ELR (cell line): ENCODE measurements around the gene SLC38A2.
"Not testable (repeated sequence)": the region's sequence is repeated elsewhere in the genome, so short reads cannot be mapped to it uniquely, and the experiment has no call there.

Experiments used
- DNase-seq: peaks from one replicate; pipeline ENCODE4 v3.0.0-alpha.2; 2015; ENCODE audit warnings: low read depth

The SLC38A2 gene

DNA sequence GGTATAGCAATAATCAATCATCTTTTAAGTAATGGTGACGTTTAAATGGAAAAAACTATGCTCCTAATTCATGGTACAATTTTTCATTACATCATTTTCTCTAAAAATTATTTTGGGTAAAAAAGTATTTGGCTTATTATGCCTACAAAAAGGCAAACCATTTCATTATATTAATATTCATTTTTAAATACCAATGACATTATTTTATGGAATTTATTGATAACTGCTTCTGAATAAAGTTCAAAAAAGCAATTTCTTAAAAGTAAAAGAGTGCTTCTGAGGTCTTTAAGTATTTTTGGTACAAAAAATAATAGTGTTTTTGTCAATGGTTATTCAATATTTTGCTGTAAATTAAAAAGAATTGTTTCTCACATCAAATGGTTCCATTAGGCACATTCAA is 12.2 kb downstream of the SLC38A2 start:
- no peak for DNase-seq

GRCh38 chr12:46359667-46360280 is 12.8 kb downstream of the SLC38A2 start:
- peak; percentile 24 for DNase-seq

- no peak for DNase-seq
These were observed 13.5 kb downstream of the SLC38A2 start for GRCh38 chr12:46358791-46359666.

DNA sequence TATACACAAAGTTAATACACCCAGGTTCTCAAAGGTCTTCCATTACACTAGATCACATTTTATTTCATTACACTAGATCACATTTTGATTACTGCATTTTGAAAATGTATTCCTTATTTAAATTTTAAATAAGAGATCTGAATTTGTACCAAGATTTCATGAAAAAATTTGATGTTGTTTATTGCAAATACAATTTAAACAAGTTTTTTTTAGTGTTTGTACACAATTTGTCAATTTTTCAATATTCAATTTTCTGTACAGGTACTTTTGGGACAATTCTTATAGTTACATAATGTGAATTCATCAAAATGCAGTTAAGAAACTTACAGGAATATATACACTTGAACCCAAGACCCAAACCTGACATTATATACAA is 14.3 kb downstream of the SLC38A2 start:
- DNase-seq: no peak

- peak; percentile 67 for DNase-seq
These were observed 14.9 kb downstream of the SLC38A2 start for GRCh38 chr12:46357438-46358324.

DNA sequence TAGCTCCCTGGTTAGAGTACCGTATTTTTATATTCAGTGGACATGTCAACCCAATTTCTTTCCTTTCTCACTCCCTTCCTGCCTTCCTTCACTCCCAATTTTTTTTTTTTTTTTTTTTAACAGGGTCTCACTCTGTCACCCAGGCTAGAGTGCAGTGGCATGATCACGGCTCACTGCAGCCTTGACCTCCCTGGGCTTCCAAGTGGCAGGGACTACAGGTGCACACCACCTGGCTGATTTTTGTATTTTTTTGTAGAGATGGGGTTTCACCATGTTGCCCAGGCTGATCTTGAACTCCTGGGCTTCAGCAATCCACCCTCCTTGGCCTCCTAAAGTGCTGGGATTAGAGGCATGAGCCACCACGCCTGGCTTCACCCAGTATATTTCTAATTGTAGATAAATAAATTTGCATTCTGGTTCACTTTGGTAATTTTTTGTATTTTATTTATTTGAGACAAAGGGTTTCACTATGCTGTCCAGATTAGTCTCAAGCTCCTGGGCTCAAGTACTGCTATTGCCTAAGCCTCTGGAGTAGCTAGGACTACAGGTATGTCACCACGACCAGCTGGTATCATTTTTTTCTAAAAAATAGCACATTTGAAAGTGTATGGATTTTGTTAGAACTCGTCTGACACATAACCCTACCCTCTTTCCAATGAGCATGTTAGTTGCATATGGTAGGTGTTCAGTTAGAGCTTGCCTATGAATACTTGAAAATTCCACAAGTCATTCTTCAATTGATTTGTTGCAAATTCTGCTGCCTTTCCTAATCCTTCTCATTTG is 15.7 kb downstream of the SLC38A2 start:
- DNase-seq: no peak

- DNase-seq: no peak
These were observed 17.8 kb downstream of the SLC38A2 start for GRCh38 chr12:46354802-46355199.

GRCh38 chr12:46354111-46354801 is 18.3 kb downstream of the SLC38A2 start:
- no peak for DNase-seq

- DNase-seq: no peak
These were observed 20.5 kb downstream of the SLC38A2 start for GRCh38 chr12:46351886-46352650.

DNA sequence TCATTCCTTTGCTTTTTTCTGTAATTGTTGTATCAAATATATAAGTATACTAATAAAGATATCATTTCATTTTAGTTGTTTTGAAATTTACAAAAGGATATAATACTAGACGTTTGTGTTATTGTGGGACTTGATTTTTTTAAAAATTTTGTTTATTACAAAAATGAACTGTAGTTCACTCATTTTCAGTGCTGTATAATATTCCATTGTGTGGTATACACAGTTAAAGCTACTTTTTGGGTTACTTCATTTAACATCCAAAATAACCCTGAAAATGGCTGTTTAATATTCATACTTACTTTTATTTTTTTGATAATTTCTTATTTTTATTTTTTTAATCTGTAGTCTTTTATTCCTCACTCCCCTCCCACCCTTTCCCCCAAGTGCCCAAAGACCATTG is 21.4 kb downstream of the SLC38A2 start:
- no peak for DNase-seq

- no peak for DNase-seq
These were observed 23.3 kb downstream of the SLC38A2 start for GRCh38 chr12:46349253-46349652.

GRCh38 chr12:46343118-46343852 is 29.3 kb downstream of the SLC38A2 start:
- DNase-seq: no peak

GRCh38 chr12:46342562-46343033 is 30.0 kb downstream of the SLC38A2 start:
- DNase-seq: peak; percentile 59

DNA sequence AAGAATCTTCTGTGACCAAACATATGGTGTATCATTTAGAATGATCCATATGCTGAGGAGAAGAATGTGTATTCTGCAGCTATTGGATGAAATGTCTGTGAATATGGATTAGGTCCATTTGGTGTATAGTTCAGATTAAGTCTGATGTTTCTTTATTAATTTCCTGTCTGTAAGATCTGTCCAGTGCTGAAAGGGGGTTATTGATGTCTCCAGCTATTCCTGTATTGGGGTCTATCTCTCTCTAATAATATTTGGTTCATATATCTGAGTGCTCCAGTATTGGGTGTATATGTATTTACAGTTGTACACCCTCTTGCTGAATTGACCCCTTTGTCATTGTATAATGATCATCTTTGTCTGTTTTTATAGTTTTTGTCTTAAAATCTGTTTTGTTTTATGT is 33.5 kb downstream of the SLC38A2 start:
- no peak for DNase-seq

DNA sequence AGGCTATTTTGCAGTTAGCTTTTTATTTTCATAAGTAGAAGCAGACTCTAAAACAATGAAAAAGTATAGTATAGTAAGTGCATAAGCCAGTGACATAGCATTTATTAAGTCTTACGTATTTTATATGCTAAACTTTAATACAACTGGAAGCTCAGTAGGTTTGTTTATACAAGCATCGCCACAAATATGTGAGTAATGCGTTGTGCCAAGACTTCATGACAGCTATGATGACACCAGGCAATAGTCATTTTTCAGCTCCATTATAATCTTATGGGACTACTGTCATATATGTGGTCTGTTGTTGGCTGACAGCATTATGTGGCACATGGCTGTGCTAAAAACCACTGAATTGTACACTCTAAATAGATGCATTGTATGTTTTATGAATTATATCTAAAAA is 40.3 kb downstream of the SLC38A2 start:
- DNase-seq: peak; percentile 90

- not testable (repeated sequence) for DNase-seq
These were observed 47.5 kb downstream of the SLC38A2 start for GRCh38 chr12:46325075-46325474.

DNA sequence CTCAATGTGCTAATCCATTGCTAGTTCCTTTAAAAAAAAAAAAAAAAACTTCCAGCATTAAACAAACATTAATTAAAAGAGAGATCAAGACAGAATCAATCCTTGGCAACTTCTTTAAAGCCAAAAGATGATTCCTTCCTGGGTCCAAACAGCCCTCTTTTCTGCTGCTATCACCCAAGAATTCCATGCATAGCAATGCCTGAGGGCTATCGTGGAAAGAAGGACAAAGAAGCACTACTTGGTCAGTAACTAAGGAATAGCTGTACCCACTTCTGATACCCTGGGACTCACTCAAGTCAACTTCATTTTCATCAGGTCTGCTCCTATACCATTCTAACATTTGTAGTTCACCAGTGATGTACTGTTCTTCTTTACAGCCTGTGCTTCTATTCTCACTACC is 51.8 kb downstream of the SLC38A2 start:
- DNase-seq: no peak

DNA sequence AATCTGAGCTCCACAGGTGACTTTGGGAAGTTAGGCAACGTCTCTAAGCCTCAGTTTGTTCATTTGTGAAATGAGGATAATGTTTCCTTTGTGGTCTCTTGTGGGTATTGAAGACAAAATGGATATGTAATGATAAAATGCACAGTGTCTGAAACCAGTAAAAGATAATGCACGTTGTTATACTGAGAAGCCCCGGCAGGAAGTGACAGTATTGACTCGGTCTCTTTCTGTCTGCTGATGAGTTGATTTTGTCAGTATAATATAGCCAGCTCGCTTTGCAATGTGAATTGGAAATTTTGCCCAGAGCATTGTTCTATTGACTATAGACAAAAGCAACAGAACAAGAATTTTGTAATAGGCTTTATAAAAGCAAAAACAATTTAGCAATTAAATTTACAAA is 54.5 kb downstream of the SLC38A2 start:
- DNase-seq: no peak
